HG02973 (cell line): Measurements from ENCODE around the gene ANO2.
"Not testable (repeated sequence)": the region's sequence is repeated elsewhere in the genome, so short reads cannot be mapped to it uniquely, and the experiment has no call there.

Experiments
- ATAC-seq: cut with Tn5 transposase; IDR thresholded peaks from one replicate; pipeline ENCODE4 v1.9.1; 2021; ENCODE audit warnings: moderate library complexity; ENCODE audit not compliant: unreplicated experiment

Gene ANO2

GRCh38 chr12:5561057-5561456 is 384.0 kb downstream of the ANO2 start:
- ATAC-seq = no peak

DNA sequence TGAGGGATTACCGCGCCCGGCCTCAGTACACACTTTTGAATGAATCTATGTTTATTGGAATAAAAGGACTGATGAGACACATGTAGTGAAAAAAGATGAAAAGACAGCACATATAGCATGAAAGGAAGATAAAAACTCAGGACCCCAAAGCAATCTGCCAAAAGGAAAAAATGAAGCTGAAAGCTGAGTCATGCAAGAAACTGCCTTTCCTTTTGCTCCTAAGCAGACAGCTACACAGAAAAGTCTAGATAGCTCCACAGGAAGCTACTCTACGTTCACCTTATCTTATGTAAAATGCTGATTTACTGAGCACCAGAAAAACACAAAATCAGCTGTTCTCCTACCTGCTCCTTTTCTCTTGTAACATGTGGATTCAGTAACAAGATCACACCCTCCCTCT is 384.8 kb downstream of the ANO2 start:
- ATAC-seq = no peak

DNA sequence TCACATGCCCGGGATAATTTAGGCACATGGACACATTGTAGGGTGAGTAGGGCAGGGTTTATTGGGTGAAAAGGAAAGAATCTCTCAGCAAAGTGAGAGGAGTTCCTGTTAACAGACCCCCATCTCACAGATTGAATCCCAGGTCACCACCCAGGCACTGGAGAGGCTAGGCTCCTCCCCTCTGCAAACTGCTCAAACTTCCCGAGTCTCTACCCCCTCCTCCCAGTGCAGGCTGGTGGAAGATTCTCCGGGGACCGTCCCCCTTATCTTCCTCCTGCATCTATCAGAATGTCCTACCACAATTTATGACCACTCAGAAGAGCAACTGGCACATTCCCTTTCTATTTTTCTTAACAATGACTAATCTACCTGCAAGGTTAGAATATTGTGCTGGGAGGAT is 387.2 kb downstream of the ANO2 start:
- ATAC-seq = no peak

DNA sequence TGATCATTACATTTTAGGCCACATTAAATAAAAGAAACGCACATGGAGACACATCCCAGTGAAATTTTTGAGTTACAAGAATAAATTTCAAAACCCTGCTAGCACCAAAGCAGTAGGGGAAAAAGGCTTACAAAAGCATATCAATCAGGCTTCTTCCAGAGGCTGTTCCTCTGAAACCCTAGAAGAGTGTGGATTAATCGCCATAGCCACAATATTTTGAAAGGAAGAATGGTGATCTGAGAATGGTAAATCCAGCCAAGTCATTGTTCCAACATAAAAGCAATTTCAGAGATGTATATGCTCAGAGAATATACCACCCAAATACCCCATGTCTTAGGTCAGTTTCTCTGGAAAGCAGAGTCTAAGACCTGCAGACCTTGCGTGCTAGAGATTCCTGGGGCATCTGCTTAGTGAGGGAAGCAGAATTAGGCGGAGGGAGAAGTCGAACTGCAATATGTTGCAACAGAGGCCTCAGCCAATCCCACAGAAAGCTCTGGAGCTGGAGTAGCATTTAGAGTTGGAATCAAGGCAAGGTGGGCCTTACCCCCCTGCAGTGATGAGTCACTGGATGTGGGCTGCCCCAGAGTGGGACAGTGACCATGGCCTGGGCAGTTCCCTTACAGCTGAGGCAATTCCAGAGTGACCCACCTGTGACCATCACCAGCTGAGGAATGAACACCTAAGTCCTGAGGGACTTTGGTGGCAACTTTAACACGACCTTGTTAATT is 387.9 kb downstream of the ANO2 start:
- ATAC-seq = no peak

DNA sequence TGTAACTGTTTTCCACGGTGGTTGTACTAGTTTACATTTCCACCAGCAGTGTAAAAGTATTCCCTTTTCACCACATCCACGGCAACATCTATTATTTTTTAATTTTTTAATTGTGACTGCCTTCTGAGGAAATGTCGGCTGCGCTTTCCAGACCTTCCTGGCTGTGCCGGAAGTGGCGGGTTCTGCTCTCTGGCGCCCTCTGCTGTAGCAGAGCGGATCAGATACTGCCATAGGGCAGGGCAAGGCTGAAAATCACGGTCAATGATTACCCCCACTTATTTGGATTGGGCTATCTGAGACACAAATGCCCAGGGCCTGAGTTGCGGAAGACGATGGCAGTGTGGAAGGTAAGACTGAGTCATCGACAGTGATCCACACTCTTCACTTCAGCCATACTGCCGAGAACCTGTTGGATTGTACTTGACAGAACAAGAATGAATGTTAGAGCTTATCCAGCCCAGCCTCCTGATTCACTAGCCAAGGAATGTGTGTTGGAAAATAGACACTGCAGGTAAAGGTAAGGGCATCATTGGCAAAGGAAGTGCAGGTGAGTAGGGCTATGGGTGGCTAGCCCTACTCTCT is 388.9 kb downstream of the ANO2 start:
- ATAC-seq = no peak

DNA sequence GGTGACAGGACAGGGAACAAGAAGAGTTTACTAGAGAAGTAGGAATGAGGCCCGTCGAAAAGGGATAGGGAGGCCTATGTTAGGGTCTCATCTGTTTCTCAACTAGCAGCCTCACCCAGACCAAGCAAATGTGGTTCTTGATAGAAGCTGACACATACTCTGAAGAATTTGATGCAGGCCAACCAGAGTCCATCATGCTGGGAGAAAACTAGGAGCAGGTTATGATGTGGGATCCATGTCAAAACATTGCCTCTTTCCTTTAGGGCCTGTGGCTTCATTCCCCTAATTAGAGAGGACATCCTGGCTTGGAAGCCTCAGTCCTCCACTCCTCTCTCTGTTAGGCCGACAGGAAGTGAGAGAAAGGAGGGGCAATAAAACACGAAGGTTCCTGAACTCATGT is 390.3 kb downstream of the ANO2 start:
- no peak for ATAC-seq

GRCh38 chr12:5549011-5549410 is 396.0 kb downstream of the ANO2 start:
- no peak for ATAC-seq

DNA sequence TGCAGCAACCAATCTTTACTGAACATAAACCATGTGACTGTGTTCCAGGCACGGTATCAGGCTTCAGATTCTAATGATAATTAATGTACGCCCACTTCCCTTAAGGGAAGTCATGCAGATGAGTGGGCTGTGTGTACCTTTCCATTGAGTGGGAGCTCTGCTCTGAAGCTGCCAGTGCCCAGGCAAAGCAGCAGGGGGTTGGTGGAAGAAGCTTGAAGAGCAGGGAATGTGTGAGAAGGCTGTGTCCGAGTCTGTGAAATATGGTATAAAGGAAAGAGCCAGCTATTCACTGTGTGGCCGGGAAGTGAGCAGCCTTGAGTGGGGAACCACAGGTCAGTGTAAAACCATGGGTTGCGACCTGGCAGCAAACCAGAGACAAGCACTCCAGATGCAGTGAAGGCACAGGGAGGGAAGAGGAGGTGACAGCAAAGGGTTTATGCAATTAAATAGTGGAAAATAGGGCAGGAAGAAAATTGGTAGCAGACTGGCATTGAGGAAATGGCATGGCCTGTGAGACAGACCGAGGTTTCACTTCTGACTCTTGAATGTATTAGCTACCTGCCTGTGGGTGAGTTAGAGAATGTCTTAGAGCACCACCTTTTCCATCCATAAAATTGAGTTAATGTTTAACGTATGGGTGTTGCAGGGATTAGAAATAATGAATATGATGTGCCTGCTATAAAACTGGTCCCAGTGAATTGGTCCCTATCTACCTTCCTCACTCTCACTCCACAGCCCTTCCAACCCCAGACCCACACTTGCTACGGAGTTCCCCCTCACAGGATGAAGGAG is 396.7 kb downstream of the ANO2 start:
- no peak for ATAC-seq

- no peak for ATAC-seq
These were observed 398.4 kb downstream of the ANO2 start for GRCh38 chr12:5546616-5547015.

DNA sequence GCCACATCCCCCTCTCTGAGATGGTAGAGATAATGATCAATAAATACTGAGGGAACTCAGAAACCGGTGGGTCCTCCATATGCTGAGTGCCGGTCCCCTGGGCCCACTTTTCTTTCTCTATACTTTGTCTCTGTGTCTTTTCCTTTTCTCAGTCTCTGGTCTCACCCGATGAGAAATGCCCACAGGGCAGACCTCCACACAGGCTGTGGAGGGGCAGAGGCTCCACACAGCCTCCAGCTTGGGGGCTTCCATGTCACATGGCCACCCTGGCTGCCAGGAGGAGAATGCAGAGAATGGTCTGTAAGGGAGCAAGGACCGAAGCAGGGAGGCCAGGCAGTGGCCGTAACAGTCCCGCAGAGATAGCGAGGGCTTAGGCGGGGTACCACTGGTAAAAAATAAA is 407.3 kb downstream of the ANO2 start:
- no peak for ATAC-seq

GRCh38 chr12:5537026-5537615 is 407.9 kb downstream of the ANO2 start:
- ATAC-seq = not testable (repeated sequence)

DNA sequence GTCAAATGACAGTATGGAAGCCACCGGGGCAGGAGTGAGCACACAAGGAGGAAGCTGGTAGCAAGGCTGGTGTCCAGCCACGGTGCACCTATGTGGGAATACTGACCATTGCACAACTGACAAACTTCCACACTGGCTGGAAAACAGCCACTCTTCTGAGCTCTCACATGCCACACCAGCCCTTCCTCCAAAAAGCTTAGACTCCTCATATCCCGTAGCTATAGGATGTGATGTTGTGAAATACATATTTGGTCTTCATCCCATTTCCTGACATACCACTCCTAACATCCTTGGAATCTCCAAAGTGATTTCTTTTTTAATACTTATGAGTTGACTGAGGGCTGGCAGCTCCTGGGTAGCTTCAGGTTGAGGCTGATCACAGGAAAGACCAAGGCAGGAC is 409.5 kb downstream of the ANO2 start:
- ATAC-seq = no peak

DNA sequence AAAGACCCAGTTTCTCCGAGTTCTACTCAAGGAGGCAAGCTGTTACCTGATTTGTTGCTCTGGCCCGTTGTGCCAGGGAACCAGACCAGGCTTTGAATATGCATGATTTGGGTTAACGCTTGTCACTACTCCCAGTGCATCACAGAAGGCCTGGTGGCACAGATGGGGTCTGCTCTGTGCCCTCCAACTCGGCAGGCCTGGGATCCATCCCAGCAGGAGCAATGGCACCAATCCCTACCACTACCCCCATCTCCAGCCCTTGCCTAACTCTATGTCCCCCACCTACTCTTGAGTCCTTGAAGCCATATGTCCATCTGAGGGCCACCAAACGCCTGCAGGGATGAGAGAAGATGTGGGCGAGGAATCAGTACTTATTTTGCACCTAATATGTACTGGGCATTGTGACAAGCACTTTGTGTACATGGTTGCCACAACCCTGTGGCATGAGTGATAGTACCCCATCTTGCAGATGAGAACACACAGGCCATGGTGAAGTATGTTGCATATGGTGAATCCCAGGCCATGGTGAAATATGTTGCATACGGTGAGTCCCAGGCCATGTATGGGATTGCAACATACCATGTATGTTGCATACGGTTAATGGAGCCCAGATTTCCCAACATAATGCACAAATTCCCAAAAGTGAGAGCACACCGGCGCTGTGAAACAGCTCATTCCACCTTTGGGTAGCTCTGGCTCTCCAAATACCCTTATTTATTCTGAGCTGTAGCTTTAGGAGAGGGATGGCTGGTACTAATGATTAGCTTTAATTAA is 410.4 kb downstream of the ANO2 start:
- no peak for ATAC-seq

GRCh38 chr12:5533368-5533767 is 411.7 kb downstream of the ANO2 start:
- ATAC-seq = no peak

- no peak for ATAC-seq
These were observed 419.2 kb downstream of the ANO2 start for GRCh38 chr12:5525783-5526367.

- no peak for ATAC-seq
These were observed 420.2 kb downstream of the ANO2 start for GRCh38 chr12:5524769-5525436.

GRCh38 chr12:5524116-5524768 is 420.8 kb downstream of the ANO2 start:
- ATAC-seq = no peak

- ATAC-seq = no peak
These were observed 421.5 kb downstream of the ANO2 start for GRCh38 chr12:5523396-5524115.
